D721Med (cell line): ENCODE data around the gene SLC5A1.

ENCODE experiments used
- DNase-seq: peaks from one replicate; pipeline ENCODE4 v3.0.0; 2011; ENCODE audit warnings: low spot score; ENCODE audit not compliant: insufficient read length
- FAIRE-seq: peaks from 2 replicates; lab custom pipeline; 2011; peaks lifted over from hg19 to GRCh38; lab: Jason Lieb, UNC
- CTCF ChIP-seq: IDR thresholded peaks from 2 replicates; pipeline ENCODE4 v1.5.1; 2012; ENCODE audit warnings: mild to moderate bottlenecking, control low read depth; ENCODE audit not compliant: insufficient read depth; ENCODE audit errors: missing control alignments

SLC5A1 gene

GRCh38 chr22:32048069-32048468, 5.0 kb downstream of the SLC5A1 start:
- DNase-seq (no peak), FAIRE-seq (no peak)
- no peak for TF ChIP-seq CTCF

- DNase-seq (no peak), FAIRE-seq (no peak)
- TF ChIP-seq CTCF: no peak
These were observed 7.8 kb downstream of the SLC5A1 start for GRCh38 chr22:32050678-32051515.

- no peak for TF ChIP-seq CTCF
- FAIRE-seq (no peak), DNase-seq (no peak)
These were observed 9.2 kb downstream of the SLC5A1 start for GRCh38 chr22:32052244-32052643.

GRCh38 chr22:32052936-32053791, 10.1 kb downstream of the SLC5A1 start:
- FAIRE-seq: no peak
- TF ChIP-seq CTCF: no peak
- DNase-seq: no peak

- no peak for TF ChIP-seq CTCF
- DNase-seq (no peak), FAIRE-seq (no peak)
These were observed 12.0 kb downstream of the SLC5A1 start for GRCh38 chr22:32055069-32055468.

- no peak for TF ChIP-seq CTCF
- no peak for FAIRE-seq
- DNase-seq: no peak
These were observed 15.7 kb downstream of the SLC5A1 start for GRCh38 chr22:32058656-32059260.
